ENCODE results near the gene IRS2.

- no peak for TF ChIP-seq GABPA (IDR thresholded peaks at IDR 0.05; ENCODE audit: borderline replicate concordance, insufficient read depth, low read length)
- TF ChIP-seq NANOG (IDR thresholded peaks at IDR 0.05; ENCODE audit: insufficient read depth, low read depth, low read length, poor library complexity, severe bottlenecking), result no peak
- TF ChIP-seq CTCF (IDR thresholded peaks at IDR 0.05; ENCODE audit: control extremely low read depth in 1 of 3, insufficient read depth in 1 of 3, low read depth in 1 of 3, low read length in 3 of 3), result peak in 2 of 3 experiments; percentile 36 to 48; a peak in 3 of 4 replicates
- TF ChIP-seq SP1 (IDR thresholded peaks at IDR 0.05; ENCODE audit: low read depth, low read length), result no peak
- no peak for TF ChIP-seq MAFK (IDR thresholded peaks at IDR 0.05; ENCODE audit: low read depth, low read length)
- TF ChIP-seq USF2 (IDR thresholded peaks at IDR 0.05; ENCODE audit: low read length), result no peak
- no peak for TF ChIP-seq POLR2A (IDR thresholded peaks at IDR 0.05; ENCODE audit: control extremely low read depth in 1 of 2, low read depth in 2 of 2, low read length in 2 of 2)
- no peak for TF ChIP-seq JUND (IDR thresholded peaks at IDR 0.05; ENCODE audit: low read length)
- no peak for TF ChIP-seq CHD7 (IDR thresholded peaks at IDR 0.05; ENCODE audit: insufficient replicate concordance, low read length)
- no peak for TF ChIP-seq EP300 (IDR thresholded peaks at IDR 0.05; ENCODE audit: borderline replicate concordance in 1 of 2, low read depth in 2 of 2, low read length in 2 of 2)
- TF ChIP-seq TEAD4 (IDR thresholded peaks at IDR 0.05; ENCODE audit: low read depth, low read length), result no peak
- TF ChIP-seq PHF8 (conservative IDR thresholded peaks at IDR 0.05; ENCODE audit: low read depth, low read length), result no peak
- no peak for TF ChIP-seq EZH2 (IDR thresholded peaks at IDR 0.05; ENCODE audit: low read depth, low read length, severe bottlenecking)
Measured at GRCh38 chr13:109783447-109783814, 3.0 kb downstream of the IRS2 start.

Measured in H1 (cell line).